ENCODE data around the gene HDGFL2.
A peak's percentile ranks its signal among the peaks of the same experiment; 100 is the strongest.

The HDGFL2 gene

GRCh38 chr19:4533835-4534424, 61.8 kb downstream of the HDGFL2 start:
- Histone ChIP-seq H3K79me2 (ENCODE audit: insufficient read depth, low read length) (no peaks in the 10 kb centered on the region), H2AFZ (ENCODE audit: low read depth, low read length) (no peak overlapping the region), H3K9ac (ENCODE audit: low read depth, low read length) (no peak overlapping the region), H3K9me3 (ENCODE audit: insufficient read depth, low read length, severe bottlenecking) (no peaks in the 10 kb centered on the region), H3K4me2 (ENCODE audit: insufficient read depth, low read length) (no peak overlapping the region), H3K4me3 (ENCODE audit: low read depth in 1 of 2, low read length in 2 of 2) (no peak overlapping the region), H3K36me3 (ENCODE audit: insufficient read depth, low read length) (no peaks in the 10 kb centered on the region), H4K20me1 (ENCODE audit: insufficient read depth, low read length) (no peaks in the 10 kb centered on the region), H3K27ac (ENCODE audit: low read length) (no peak overlapping the region), H3K4me1 (ENCODE audit: insufficient read depth, low read length) (no peaks in the 10 kb centered on the region), H3K27me3 (ENCODE audit: insufficient read depth, low read length, poor library complexity) (no peaks in the 10 kb centered on the region)
- DNase-seq: no peak
- ATAC-seq (ENCODE audit: insufficient read depth, low read depth): no peak
- TF ChIP-seq CTCF (IDR thresholded peaks at IDR 0.05; ENCODE audit: borderline replicate concordance, extremely low read depth, low read length, poor library complexity, severe bottlenecking) (no peak), EZH2 (IDR thresholded peaks at IDR 0.05; ENCODE audit: borderline replicate concordance, low read depth, low read length, severe bottlenecking) (no peak)

GRCh38 chr19:4534836-4535658, 63.0 kb downstream of the HDGFL2 start, which contains the start of gene PLIN5:
Gene PLIN5, minus strand, starts transcription at chr19:4535224. Its CDS starts 1,150 bp downstream, at chr19:4534074.
- no peak within 1 kb of the TSS for H3K4me3 ChIP-seq (ENCODE audit: low read depth in 1 of 2, low read length in 2 of 2)
- H3K36me3 ChIP-seq (ENCODE audit: insufficient read depth, low read length): no peaks in the 10 kb centered on the region
- ATAC-seq (ENCODE audit: insufficient read depth, low read depth): no peak
- H3K9ac ChIP-seq (ENCODE audit: low read depth, low read length): no peak within 1 kb of the TSS
- no peaks in the 10 kb centered on the region for H3K4me1 ChIP-seq (ENCODE audit: insufficient read depth, low read length)
- no peaks in the 10 kb centered on the region for H3K9me3 ChIP-seq (ENCODE audit: insufficient read depth, low read length, severe bottlenecking)
- no peak for TF ChIP-seq CTCF (IDR thresholded peaks at IDR 0.05; ENCODE audit: borderline replicate concordance, extremely low read depth, low read length, poor library complexity, severe bottlenecking)
- no peak for TF ChIP-seq EZH2 (IDR thresholded peaks at IDR 0.05; ENCODE audit: borderline replicate concordance, low read depth, low read length, severe bottlenecking)
- DNase-seq: peak; percentile 16
- no peak within 1 kb of the TSS for H3K4me2 ChIP-seq (ENCODE audit: insufficient read depth, low read length)
- H3K27me3 ChIP-seq (ENCODE audit: insufficient read depth, low read length, poor library complexity): no peaks in the 10 kb centered on the region
- no peaks in the 10 kb centered on the region for H4K20me1 ChIP-seq (ENCODE audit: insufficient read depth, low read length)
- no peak within 1 kb of the TSS for H2AFZ ChIP-seq (ENCODE audit: low read depth, low read length)
- no peaks in the 10 kb centered on the region for H3K79me2 ChIP-seq (ENCODE audit: insufficient read depth, low read length)
- no peak within 1 kb of the TSS for H3K27ac ChIP-seq (ENCODE audit: low read length)

GRCh38 chr19:4536798-4537197, 64.7 kb downstream of the HDGFL2 start:
- H2AFZ ChIP-seq (ENCODE audit: low read depth, low read length): no peak overlapping the region
- no peak overlapping the region for H3K4me3 ChIP-seq (ENCODE audit: low read depth in 1 of 2, low read length in 2 of 2)
- no peaks in the 10 kb centered on the region for H3K4me1 ChIP-seq (ENCODE audit: insufficient read depth, low read length)
- no peak overlapping the region for H3K27ac ChIP-seq (ENCODE audit: low read length)
- no peaks in the 10 kb centered on the region for H3K79me2 ChIP-seq (ENCODE audit: insufficient read depth, low read length)
- no peak overlapping the region for H3K4me2 ChIP-seq (ENCODE audit: insufficient read depth, low read length)
- H3K27me3 ChIP-seq (ENCODE audit: insufficient read depth, low read length, poor library complexity): no peaks in the 10 kb centered on the region
- H3K9me3 ChIP-seq (ENCODE audit: insufficient read depth, low read length, severe bottlenecking): no peaks in the 10 kb centered on the region
- ATAC-seq (ENCODE audit: insufficient read depth, low read depth) (no peak), DNase-seq (no peak)
- no peak for TF ChIP-seq CTCF (IDR thresholded peaks at IDR 0.05; ENCODE audit: borderline replicate concordance, extremely low read depth, low read length, poor library complexity, severe bottlenecking)
- no peak overlapping the region for H3K9ac ChIP-seq (ENCODE audit: low read depth, low read length)
- H3K36me3 ChIP-seq (ENCODE audit: insufficient read depth, low read length): no peaks in the 10 kb centered on the region
- H4K20me1 ChIP-seq (ENCODE audit: insufficient read depth, low read length): no peaks in the 10 kb centered on the region
